GM18502 (cell line): ENCODE results near the gene MS4A18.

Experiments
- ATAC-seq: cut with Tn5 transposase; IDR thresholded peaks from one replicate; pipeline ENCODE4 v1.9.1; 2021; ENCODE audit warnings: mild to moderate bottlenecking; ENCODE audit not compliant: unreplicated experiment, poor library complexity

The MS4A18 gene

GRCh38 chr11:60763692-60764369, 39.3 kb downstream of the MS4A18 start:
- ATAC-seq, result no peak

DNA sequence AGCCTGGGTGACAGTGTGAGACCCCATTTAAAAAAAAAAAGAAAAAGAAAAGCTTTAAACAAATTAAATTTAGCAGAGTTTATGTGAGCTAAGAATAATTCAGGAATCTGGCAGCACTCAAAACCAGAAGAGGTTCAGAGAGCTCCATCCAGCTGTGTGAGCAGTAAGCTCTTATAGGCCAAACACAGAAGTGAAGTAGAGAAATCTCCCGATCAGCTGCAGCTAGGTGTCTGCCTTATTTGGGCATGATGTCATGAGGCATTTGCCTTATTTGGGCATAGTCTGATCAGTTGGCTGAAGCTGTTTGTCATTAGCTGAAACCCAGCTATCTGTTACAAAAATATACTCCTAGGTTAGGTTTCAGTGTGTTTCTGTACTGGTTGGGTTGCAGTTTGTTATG, 40.4 kb downstream of the MS4A18 start:
- ATAC-seq, result peak; percentile 31

GRCh38 chr11:60765355-60765754, 40.8 kb downstream of the MS4A18 start:
- no peak for ATAC-seq

- no peak for ATAC-seq
Observed at GRCh38 chr11:60766547-60766946, 42.0 kb downstream of the MS4A18 start.

DNA sequence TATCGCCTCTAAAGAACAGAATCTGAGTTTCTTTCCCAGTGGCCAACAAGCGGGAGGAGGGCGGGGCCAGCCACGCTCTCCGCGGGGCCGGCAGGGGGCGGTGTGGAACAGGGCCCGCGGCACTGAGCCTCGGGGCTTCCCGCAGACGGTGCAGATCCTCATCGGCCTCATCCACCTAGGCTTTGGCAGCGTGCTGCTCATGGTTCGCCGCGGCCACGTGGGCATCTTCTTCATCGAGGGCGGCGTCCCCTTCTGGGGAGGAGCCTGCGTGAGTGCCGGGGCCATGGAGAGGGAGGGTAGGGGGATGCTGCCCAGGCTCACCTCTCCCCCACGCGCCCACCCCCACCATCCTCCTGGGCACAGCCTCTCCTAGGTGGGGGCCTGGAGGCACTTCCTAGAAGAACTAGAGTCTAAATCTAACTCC, 42.9 kb downstream of the MS4A18 start:
- no peak for ATAC-seq

DNA sequence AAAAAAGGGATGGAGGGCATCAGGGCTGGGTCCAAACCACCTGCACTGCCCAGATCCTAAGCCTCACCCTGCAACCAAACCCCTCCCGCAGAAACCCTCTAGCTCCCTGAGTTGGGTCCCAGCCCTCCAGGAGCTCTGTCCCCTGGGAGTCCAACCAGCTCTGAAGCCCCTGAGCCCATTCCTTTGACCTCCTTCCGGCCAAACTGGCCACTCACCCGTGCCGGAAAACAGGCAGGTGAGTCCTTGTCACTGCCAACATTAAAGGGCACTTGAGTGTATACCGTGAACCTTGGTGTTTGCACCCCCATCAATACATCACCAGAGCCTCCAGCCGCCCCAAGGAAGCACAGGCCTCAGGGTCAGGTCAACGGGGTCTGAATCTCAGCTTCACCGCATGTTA, 43.7 kb downstream of the MS4A18 start:
- ATAC-seq, result no peak

- ATAC-seq, result no peak
Observed at GRCh38 chr11:60769273-60769672, 44.8 kb downstream of the MS4A18 start.

- no peak for ATAC-seq
Observed at GRCh38 chr11:60769811-60770210, 45.3 kb downstream of the MS4A18 start.

DNA sequence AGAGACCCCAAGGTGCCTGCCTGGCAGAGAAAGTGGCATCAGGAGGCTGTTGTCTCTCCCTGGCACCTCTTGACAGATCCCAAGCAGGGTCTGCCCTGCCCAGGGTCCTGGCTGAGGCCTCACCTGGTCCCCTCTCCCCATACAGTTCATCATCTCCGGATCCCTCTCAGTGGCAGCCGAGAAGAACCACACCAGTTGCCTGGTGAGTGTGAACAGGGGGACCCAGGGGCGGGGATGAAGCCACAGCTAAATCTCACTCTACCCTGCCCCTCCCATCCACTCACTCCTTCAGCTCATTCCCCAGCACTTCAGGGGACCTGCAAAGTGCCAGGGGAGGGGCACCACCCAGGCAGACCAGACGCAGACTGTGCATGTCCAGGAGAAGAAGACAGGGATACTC, 46.6 kb downstream of the MS4A18 start:
- no peak for ATAC-seq

- ATAC-seq, result no peak
Observed at GRCh38 chr11:60771879-60772525, 47.5 kb downstream of the MS4A18 start.

- no peak for ATAC-seq
Observed at GRCh38 chr11:60772666-60773065, 48.1 kb downstream of the MS4A18 start.

GRCh38 chr11:60774726-60775125, 50.2 kb downstream of the MS4A18 start:
- no peak for ATAC-seq

DNA sequence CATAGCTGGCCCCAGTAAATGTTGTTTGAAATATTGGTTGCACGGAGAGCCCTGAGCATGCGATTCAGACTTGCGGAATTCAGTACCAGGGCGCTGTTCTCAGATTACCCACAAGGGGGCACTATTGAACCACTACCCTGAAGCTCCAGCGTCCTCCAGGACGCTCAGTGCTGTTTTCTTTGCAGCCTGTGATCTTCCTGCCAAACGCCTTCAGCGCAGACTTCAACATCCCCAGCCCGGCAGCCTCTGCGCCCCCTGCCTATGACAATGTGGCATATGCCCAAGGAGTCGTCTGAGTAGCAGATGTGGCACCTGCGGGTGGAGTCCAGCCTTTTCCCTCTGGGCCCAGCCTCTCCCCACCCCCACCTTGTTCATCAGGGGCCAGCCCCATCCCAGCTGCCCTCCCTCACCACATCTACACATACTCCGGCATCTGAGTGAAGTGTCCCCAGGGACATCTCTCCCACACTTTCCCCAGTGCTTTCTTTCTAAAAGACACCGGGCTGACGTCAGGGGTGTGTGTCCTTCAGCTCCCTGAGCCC, 51.0 kb downstream of the MS4A18 start:
- ATAC-seq, result peak; percentile 86

GRCh38 chr11:60776167-60776566, 51.6 kb downstream of the MS4A18 start:
- no peak for ATAC-seq

DNA sequence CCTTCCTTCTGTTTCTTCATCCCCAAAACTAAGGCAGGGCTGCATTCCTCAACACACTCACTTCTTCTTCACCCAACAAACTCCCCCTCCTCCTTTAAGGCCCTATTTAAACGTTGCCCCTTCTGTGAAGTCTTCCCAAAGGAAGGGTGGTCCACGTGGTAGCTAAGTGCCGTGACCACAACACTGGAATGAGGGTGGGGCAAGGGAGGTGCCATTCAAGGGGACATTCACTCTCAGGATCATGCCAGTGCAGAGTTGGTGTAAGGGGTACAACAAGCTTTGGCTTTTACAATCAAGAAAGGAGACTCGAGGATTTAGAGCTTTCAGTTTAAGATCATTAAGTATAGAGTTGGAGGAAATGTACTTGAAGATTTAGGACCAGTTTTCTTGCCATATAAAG, 52.6 kb downstream of the MS4A18 start:
- ATAC-seq, result no peak

DNA sequence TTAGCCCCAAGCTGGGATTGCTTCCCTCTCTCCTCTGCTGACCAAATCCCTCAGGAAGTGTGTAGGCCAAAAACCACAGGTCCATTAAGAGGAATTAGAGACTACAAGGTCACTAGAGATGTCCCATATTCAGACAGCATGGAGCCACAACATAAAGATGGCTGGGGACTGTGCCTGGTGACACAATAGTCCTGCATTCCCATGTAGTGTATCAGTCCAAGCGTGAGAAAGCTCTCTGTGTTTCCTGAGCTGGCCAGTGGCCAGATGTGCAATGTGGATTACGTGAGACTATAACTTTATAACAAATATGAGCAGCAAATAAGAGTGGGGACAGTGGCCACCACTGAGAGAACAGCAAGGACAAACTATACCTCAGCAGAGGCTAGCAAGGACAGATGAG, 53.1 kb downstream of the MS4A18 start:
- no peak for ATAC-seq

DNA sequence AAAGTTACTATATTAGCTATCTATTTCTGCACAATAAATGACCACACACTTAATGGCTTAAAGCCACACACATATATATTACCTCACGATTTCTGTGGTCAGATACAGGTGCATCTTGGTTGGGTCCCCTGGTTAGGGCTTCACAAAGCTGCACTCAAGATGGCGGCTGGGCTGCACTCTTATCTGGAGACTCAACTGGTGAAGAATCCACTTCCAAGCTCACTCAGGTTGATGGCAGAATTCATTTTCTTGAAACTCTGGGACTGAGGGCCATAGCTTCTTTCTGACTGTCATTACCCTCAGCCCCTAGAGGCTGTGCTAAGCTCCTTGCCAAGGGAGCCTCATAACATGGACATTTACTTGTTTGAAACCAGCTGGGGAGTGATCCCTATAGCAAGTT, 55.5 kb downstream of the MS4A18 start:
- ATAC-seq, result no peak

DNA sequence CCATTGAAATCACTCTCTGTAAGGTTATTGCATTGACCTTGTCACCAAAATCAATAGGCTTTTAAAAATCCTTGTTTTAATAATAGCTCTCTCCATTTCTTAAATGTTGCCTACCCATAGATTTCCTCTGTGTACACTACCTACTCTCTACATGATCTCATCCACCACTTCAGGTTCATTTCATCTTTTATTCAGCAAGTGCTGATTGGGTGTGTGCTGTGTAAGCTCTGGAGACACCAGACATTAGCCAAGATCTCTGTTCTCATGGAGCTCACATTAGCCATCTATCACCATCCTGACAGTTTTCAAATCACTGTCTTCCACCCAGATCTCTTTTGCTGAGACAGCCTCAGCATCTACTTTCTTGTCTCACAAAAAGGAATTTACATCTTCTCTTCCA, 56.3 kb downstream of the MS4A18 start:
- no peak for ATAC-seq

- ATAC-seq, result no peak
Observed at GRCh38 chr11:60781286-60781980, 56.9 kb downstream of the MS4A18 start.

DNA sequence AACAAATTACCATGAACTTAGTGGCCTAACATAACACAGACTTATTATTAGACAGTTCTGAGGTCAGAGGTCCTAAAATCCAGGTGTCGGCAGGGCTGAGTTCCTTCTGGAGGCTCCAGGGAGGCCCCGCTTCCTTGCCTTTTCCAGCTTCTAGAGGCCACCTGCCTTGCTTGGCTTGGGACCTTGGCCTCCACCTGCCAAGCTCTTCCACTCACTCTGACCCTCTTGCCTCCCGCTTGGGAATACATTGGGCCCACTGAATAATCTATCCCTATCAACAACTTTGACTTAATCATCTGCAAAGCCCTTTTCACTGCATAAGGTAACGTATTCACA, 57.4 kb downstream of the MS4A18 start:
- ATAC-seq, result no peak

GRCh38 chr11:60782393-60783140, 58.0 kb downstream of the MS4A18 start:
- ATAC-seq, result no peak
